GM20000 (cell line): ENCODE data around the gene EVA1C.

ENCODE experiments used
- DNase-seq: peaks from one replicate; pipeline ENCODE4 v3.0.0; 2012; ENCODE audit warnings: low spot score
- CTCF ChIP-seq: IDR thresholded peaks from 2 replicates; pipeline ENCODE4 v1.5.1; 2012; ENCODE audit warnings: mild to moderate bottlenecking, control low read depth; ENCODE audit errors: extremely low read depth, missing control alignments

The EVA1C gene

DNA sequence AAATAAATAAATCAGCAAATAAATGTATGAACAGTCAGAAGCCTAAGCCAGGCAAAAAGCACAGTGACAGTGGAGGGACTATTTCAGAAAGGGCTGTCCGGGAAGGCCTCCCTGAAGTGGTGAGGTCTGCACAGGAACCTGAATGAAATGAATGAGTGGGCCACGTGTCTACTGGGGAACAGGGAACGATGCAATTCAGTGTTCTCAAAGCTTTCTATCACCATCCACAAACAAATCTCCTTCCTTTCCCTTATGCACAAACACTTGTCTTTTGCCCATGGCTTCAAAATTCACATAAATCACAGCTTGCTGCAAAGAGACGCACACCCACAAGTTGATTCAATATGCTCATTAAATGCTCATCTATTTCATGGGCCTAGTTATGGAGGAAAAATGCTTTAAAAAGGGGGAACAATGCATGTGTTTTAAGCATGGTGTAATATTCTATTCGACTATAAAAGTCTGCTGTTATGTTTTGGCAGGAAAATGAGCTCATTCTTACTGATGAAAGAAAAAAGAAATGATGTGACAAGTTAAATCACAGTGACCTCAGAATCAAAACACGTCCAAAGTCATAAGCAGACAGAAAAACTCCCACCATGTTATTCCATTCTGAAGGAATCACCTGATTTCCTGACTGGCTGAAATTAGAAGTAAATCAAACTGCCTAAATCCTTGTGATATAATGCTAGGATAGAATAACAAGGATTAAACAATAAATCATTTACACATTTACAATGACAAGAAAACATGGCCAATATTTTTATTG is 41.3 kb upstream of the EVA1C start:
- no peak for DNase-seq
- TF ChIP-seq CTCF, result no peak

DNA sequence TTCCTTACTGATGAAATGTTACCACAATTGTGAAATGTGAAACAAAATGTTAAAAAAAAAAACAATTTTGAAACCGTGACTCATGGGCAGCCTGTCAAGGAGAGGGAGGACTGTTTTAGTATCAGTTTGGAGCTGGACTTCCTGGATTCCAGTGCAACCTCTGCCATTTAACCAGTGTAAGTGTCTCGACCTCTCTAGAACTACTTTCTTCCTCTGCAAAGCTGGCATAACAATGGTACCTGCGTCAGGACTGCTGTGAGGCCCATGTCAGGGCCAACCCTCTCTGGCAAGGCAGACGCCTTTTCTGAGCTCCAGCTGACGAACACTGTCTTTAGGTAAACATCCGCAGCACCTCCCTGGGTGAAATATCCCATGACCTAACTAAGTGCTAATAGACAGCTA is 40.6 kb upstream of the EVA1C start:
- TF ChIP-seq CTCF, result no peak
- no peak for DNase-seq

- DNase-seq, result no peak
Measured at GRCh38 chr21:32372755-32373154, 39.8 kb upstream of the EVA1C start.

DNA sequence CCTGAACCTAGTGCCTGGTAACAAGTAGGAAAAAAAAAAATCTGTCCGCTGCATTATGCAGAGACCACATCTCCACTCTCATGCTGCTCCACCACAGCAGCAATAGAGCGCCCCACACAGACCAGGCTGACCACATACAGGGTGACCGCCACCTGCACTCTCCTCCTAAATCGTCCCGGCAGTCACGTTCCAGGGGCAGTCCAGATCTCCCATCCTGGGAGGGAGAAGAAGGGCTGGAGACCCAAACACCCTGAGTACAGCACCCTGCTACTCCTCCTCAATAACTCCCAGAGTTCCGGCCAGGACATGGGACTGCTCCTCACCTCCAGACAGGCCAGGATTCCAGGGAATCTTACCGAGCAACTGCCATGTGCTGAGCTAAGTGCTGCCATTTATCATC is 35.0 kb upstream of the EVA1C start:
- TF ChIP-seq CTCF, result no peak
- no peak for DNase-seq

More at GRCh38 chr21:32372755-32373154, 39.8 kb upstream of the EVA1C start:
- no peak for TF ChIP-seq CTCF

- DNase-seq, result no peak
- no peak for TF ChIP-seq CTCF
Measured at GRCh38 chr21:32377991-32378390, 34.5 kb upstream of the EVA1C start.

DNA sequence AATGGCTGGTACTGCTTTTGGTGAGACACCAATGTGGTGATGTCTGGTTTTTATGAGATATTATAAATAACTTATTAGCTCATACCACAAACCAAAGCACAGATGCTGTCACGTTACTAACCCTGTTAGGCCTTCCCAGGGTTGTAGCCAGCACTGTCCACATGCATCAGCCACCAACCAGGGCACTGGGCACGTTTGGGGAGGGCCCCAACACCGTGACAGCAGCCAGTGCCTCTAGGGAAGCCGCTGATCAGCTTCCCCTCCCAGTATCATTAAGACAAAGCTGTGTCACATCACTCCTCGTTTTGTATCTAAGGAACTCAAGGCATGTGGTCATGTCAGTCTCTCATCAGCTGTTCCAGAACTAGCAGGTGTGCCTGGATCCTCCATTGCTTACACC is 33.5 kb upstream of the EVA1C start:
- TF ChIP-seq CTCF, result no peak
- DNase-seq, result no peak

GRCh38 chr21:32380940-32381339 is 31.6 kb upstream of the EVA1C start:
- TF ChIP-seq CTCF, result no peak
- no peak for DNase-seq
